ENCODE results near the gene CHST3. TPM values are rescaled to one million over a fixed set of nuclear protein-coding genes. Genes with fewer than 3 reads are reported as not detected.
"Not testable (repeated sequence)": the region's sequence is repeated elsewhere in the genome, so short reads cannot be mapped to it uniquely, and the experiment has no call there.

CHST3 gene
- total RNA-seq, 2 experiments from 2014 or later: 0.05 TPM; not detected in 1

GRCh38 chr10:72032409-72033162 lies 68.4 kb downstream of the CHST3 start:
- H3K4me3 Mint-ChIP-seq; H3K9me3 Mint-ChIP-seq (ENCODE audit: low read depth); H3K36me3 Mint-ChIP-seq; ATAC-seq; DNase-seq; H3K4me1 Mint-ChIP-seq; H3K27ac Mint-ChIP-seq: not testable (repeated sequence)
- CTCF ChIA-PET: interaction anchor here (1.2 kb wide), 1 partner anchor 100 kb away, joined by 3 read pairs; no protein-coding TSS in a partner anchor
- peaks cover 18% of the 10 kb centered on the region for H3K27me3 Mint-ChIP-seq

GRCh38 chr10:72034040-72034499 lies 69.9 kb downstream of the CHST3 start:
- Mint-ChIP-seq H3K9me3 (ENCODE audit: low read depth) (no peaks in the 10 kb centered on the region), H3K36me3 (no peaks in the 10 kb centered on the region), H3K4me1 (no peaks in the 10 kb centered on the region), H3K27ac (no peak overlapping the region), H3K4me3 (no peak overlapping the region), H3K27me3 (peaks cover 8% of the 10 kb centered on the region)
- no peak for DNase-seq
- no peak for ATAC-seq
- CTCF ChIA-PET: interaction anchor here (0.6 kb wide), 2 partner anchors 8 to 341 kb away, joined by 3 to 4 read pairs; no protein-coding TSS in a partner anchor

DNA sequence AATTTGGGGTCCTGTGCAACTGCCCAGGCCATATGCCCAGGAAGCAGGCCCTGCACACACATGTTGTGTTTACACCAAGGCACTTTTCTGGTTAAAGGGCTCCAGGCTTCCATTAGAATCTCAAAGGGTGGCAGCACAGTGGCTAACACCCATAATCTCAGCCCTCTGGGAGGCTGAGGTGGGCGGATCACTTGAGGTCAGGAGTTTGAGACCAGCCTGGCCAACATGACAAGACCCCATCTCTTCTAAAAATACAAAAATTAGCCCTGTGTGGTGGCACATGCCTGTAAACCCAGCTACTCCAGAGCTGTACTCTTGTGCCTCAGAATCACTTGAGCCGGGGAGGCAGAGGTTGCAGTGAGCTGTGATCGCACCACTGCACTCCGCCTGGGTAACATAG lies 70.6 kb downstream of the CHST3 start:
- Mint-ChIP-seq H3K27ac (no peak overlapping the region), H3K36me3 (no peaks in the 10 kb centered on the region), H3K27me3 (peaks cover 4% of the 10 kb centered on the region), H3K9me3 (ENCODE audit: low read depth) (no peaks in the 10 kb centered on the region), H3K4me1 (no peaks in the 10 kb centered on the region), H3K4me3 (no peak overlapping the region)
- CTCF ChIA-PET: no interaction called here
- DNase-seq (no peak), ATAC-seq (no peak)

GRCh38 chr10:72035252-72035887 lies 71.2 kb downstream of the CHST3 start:
- H3K4me3 Mint-ChIP-seq: no peak overlapping the region
- CTCF ChIA-PET: no interaction called here
- DNase-seq: no peak
- H3K4me1 Mint-ChIP-seq: no peaks in the 10 kb centered on the region
- H3K9me3 Mint-ChIP-seq (ENCODE audit: low read depth): no peaks in the 10 kb centered on the region
- peaks cover 4% of the 10 kb centered on the region for H3K27me3 Mint-ChIP-seq
- ATAC-seq: no peak
- H3K36me3 Mint-ChIP-seq: no peaks in the 10 kb centered on the region
- H3K27ac Mint-ChIP-seq: no peak overlapping the region

DNA sequence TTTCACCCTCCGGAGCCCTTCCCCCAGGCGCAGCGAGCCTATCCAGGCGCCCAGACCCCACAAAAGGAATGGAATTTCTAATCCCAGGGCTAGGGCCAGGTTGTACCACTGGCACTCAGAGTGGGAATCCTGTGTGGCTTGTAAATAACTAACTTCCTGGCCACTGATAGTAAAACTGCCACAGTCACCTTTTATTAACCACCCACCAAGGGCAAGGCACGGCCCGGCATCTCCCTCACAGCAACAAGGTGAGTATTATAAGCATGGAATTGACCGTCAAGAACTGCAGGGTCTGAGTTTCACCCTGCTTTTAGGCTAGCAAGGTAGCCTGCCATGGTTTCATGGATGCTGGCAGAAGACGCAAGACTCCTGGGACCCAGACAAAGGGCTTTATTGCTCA lies 73.1 kb downstream of the CHST3 start:
- H3K4me3 Mint-ChIP-seq: no peak overlapping the region
- ATAC-seq (no peak), DNase-seq (no peak)
- no peaks in the 10 kb centered on the region for H3K36me3 Mint-ChIP-seq
- no peaks in the 10 kb centered on the region for H3K4me1 Mint-ChIP-seq
- no peak overlapping the region for H3K27ac Mint-ChIP-seq
- CTCF ChIA-PET: interaction anchor here (1.0 to 3.3 kb wide), 2 partner anchors 11 to 16 kb away, joined by 3 to 22 read pairs; no protein-coding TSS in a partner anchor
- peaks cover 4% of the 10 kb centered on the region for H3K27me3 Mint-ChIP-seq
- H3K9me3 Mint-ChIP-seq (ENCODE audit: low read depth): no peaks in the 10 kb centered on the region

DNA sequence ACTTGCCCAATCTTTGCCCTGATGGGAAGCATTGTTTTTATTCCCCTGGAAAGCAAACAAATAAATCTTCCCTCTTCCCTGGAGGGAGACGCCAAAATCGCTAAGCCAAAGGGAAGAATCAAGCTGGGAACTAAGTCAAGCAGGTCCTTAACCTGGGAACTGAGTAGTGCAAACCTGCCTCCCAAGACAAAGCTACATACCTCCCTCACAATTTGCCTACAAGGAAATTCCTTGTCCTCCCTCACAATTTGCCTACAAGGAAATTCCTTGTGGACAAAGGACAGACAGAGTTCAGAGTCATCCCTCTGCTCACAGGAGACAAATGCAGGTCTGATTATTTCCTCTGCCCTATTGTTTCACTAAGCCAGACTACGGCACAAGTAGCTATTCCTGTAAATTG lies 73.6 kb downstream of the CHST3 start:
- Mint-ChIP-seq H3K36me3 (no peaks in the 10 kb centered on the region), H3K27ac (no peak overlapping the region), H3K9me3 (ENCODE audit: low read depth) (no peaks in the 10 kb centered on the region), H3K27me3 (no peaks in the 10 kb centered on the region), H3K4me1 (no peaks in the 10 kb centered on the region), H3K4me3 (no peak overlapping the region)
- CTCF ChIA-PET: interaction anchor here (1.0 to 3.3 kb wide), 2 partner anchors 10 to 17 kb away, joined by 3 to 22 read pairs; no protein-coding TSS in a partner anchor
- DNase-seq (no peak), ATAC-seq (no peak)

DNA sequence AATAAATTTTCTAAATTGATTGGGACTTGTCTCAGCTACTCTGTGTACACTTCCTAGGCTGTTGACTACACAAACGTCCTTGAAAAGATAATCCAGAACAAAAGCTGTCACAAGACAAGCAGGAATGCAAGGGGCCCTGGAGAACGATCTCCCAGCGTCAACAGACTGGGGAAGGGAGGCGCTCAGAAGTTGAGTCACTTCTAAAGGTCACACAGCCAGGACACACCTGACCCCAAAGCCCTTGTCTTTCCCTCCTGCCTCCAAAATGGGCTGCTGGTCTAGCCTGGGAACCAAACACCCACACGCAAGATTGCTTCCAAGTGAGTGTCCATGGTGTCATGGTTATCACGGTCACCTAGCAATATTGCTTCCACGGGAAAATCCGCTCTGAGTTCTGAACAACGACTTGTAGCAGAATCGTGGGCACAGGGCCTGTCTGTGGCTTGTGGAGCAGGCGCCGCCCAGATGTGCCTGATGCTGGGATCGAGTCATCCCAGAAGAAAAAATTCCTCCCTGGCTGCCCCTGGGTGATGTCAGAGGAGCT lies 74.3 kb downstream of the CHST3 start:
- Mint-ChIP-seq H3K36me3 (no peaks in the 10 kb centered on the region), H3K27ac (no peak overlapping the region)

GRCh38 chr10:72039377-72039776 lies 75.2 kb downstream of the CHST3 start:
- DNase-seq: no peak
- no peak for ATAC-seq
- H3K9me3 Mint-ChIP-seq (ENCODE audit: low read depth): no peaks in the 10 kb centered on the region
- H3K36me3 Mint-ChIP-seq: no peaks in the 10 kb centered on the region
- H3K4me1 Mint-ChIP-seq: no peaks in the 10 kb centered on the region
- no peak overlapping the region for H3K4me3 Mint-ChIP-seq
- H3K27me3 Mint-ChIP-seq: no peaks in the 10 kb centered on the region
- H3K27ac Mint-ChIP-seq: no peak overlapping the region
- CTCF ChIA-PET: interaction anchor here (3.3 kb wide), 1 partner anchor 8 kb away, joined by 22 read pairs; no protein-coding TSS in a partner anchor

More for the DNA sequence above, 74.3 kb downstream of the CHST3 start:
- no peak overlapping the region for H3K4me3 Mint-ChIP-seq
- DNase-seq (no peak), ATAC-seq (no peak)
- no peaks in the 10 kb centered on the region for H3K27me3 Mint-ChIP-seq
- H3K4me1 Mint-ChIP-seq: no peaks in the 10 kb centered on the region
- H3K9me3 Mint-ChIP-seq (ENCODE audit: low read depth): no peaks in the 10 kb centered on the region
- CTCF ChIA-PET: interaction anchor here (1.0 to 3.3 kb wide), 2 partner anchors 9 to 18 kb away, joined by 3 to 22 read pairs; no protein-coding TSS in a partner anchor

DNA sequence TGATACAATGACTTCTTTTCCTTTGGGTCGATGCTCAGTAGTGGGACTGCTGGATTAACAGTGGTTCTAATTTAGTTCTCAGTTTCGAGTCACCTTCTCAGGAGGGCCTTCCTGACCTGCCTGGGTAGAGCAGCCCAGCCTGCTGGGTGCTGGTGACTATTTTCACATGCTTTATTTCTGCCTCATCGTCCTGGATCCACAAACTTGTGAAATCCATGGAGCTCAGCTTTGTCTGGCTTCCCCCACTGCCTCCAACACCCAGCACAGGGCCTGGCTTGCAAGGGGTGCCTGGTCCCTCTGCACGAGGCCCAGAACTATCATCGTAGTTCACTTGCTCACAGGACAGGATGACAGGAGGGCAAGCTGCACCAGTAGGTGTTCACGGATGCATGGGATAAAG lies 77.3 kb downstream of the CHST3 start:
- peaks cover 6% of the 10 kb centered on the region for H3K4me1 Mint-ChIP-seq
- no peak overlapping the region for H3K27ac Mint-ChIP-seq

DNA sequence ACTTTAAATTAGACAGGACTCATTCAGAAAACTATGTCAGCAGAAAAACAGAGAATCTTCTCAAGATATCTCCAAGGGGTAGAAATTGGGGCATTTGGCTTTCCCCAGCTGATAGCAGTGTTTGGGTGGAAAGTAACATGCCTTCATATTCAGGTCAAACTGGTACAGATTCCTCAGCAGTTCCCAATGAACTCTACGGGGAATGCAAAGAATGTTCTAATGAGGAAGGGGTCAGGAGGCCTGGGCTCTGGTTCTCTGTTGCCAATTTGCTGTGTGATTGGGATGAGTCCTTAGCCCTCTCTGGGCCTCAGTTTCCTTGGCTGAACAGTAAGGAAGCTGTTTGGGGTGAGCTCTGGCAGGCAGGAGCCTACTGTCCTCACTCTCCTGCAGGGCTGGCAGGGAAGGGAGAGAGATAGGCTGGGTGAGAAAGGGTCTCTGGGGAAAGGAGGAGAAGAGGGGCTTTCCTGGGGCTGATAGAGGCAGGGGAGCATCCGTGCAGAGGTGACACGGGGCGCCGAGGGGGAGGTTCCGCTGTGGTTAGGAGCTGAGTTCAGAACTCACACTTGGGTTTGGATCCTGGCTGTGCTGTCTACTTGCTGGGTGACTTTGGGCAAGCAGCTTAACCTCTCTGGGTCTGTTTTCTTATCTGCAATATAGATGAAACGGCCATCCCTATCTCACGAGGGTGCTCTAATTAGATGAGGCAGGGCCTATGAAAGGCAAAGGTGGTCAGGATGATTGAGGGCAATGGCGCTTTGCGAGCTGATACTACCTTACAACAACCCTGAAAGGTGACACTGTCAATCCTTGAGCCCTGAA lies 79.0 kb downstream of the CHST3 start:
- Mint-ChIP-seq H3K4me1 (peaks cover 7% of the 10 kb centered on the region), H3K27me3 (no peaks in the 10 kb centered on the region), H3K4me3 (no peak overlapping the region), H3K9me3 (ENCODE audit: low read depth) (no peaks in the 10 kb centered on the region), H3K27ac (no peak overlapping the region), H3K36me3 (no peaks in the 10 kb centered on the region)
- ATAC-seq (no peak), DNase-seq (no peak)
- CTCF ChIA-PET: interaction anchor here (1.3 to 2.5 kb wide), 2 partner anchors 147 to 294 kb away, joined by 3 to 8 read pairs; no protein-coding TSS in a partner anchor

More for the DNA sequence above, 77.3 kb downstream of the CHST3 start:
- ATAC-seq: no peak
- H3K4me3 Mint-ChIP-seq: no peak overlapping the region
- H3K27me3 Mint-ChIP-seq: no peaks in the 10 kb centered on the region
- no peaks in the 10 kb centered on the region for H3K36me3 Mint-ChIP-seq
- no peaks in the 10 kb centered on the region for H3K9me3 Mint-ChIP-seq (ENCODE audit: low read depth)
- no peak for DNase-seq
- CTCF ChIA-PET: interaction anchor here (1.0 kb wide), 1 partner anchor 8 kb away, joined by 3 read pairs; no protein-coding TSS in a partner anchor

DNA sequence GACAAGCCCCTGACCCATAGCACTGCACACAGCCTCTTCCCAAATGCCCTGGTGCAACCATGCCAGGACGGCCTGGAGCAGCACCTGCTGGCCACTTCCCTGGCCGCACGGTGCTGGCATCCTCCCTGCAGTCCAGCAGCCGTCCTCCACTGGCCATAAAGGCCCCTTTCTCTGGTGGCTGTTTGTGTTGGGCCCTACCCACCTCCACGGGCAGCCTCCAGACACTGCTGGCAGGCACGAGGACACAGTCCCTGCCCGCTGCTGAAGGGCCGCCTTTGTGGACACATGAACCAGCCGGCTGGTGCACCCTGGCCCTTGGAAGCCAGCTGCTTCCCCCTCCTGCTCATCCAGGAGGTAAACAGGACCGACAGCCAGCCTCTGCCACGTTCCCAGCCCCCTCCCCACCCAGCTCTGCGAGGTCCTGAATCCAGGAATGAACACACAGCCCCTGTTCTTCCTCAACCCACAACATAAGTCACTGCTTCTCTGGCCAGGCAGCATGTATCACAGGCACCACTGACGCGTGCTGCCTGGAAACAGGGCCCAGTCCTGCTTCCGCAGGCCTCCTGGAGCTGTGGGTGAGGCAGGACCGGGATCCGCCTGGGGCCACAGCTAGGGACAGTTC lies 80.3 kb downstream of the CHST3 start:
- H3K36me3 Mint-ChIP-seq: no peaks in the 10 kb centered on the region
- ATAC-seq: no peak
- H3K4me3 Mint-ChIP-seq: no peak overlapping the region
- H3K27me3 Mint-ChIP-seq: no peaks in the 10 kb centered on the region
- H3K27ac Mint-ChIP-seq: no peak overlapping the region
- CTCF ChIA-PET: interaction anchor here (0.6 to 2.5 kb wide), 4 partner anchors 70 to 148 kb away, joined by 3 to 8 read pairs (median 5); no protein-coding TSS in a partner anchor
- H3K9me3 Mint-ChIP-seq (ENCODE audit: low read depth): no peaks in the 10 kb centered on the region
- H3K4me1 Mint-ChIP-seq: peaks cover 10% of the 10 kb centered on the region
- DNase-seq: no peak

DNA sequence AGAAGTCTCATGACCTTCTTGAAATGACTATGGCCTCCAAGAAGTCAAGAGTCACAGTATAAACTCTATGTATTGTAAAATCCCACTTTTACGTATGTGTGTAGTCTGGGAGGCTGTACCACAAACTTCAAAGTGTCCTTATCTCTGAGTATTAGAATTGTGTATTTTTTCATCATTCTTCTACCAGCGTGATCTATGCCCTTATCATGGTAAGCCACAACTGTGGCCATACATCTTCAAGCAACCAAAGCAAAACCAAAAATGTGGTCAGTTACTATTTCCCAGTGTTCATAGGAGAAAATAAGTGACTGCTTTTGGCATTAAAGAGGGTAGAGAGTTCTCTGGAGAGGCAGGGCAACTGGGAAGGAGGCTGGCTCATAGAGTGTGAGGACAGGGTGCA lies 81.4 kb downstream of the CHST3 start:
- H3K27me3 Mint-ChIP-seq: no peaks in the 10 kb centered on the region
- CTCF ChIA-PET: interaction anchor here (1.0 to 3.4 kb wide), 5 partner anchors 71 to 296 kb away, joined by 3 to 16 read pairs (median 3); no protein-coding TSS in a partner anchor

More for the DNA sequence above, 81.4 kb downstream of the CHST3 start:
- Mint-ChIP-seq H3K4me3 (no peak overlapping the region), H3K4me1 (peaks cover 10% of the 10 kb centered on the region), H3K36me3 (no peaks in the 10 kb centered on the region), H3K27ac (no peak overlapping the region), H3K9me3 (ENCODE audit: low read depth) (no peaks in the 10 kb centered on the region)
- no peak for ATAC-seq
- no peak for DNase-seq
